ENCODE data around the gene SEPTIN12.

Gene SEPTIN12

GRCh38 chr16:4813251-4814003 lies 25.3 kb upstream of the SEPTIN12 start:
- TF ChIP-seq ZBTB7A (IDR thresholded peaks at IDR 0.05; ENCODE audit: low read depth) (no peak), TEAD4 (IDR thresholded peaks at IDR 0.05) (no peak), TAF1 (IDR thresholded peaks at IDR 0.05; ENCODE audit: low read depth) (no peak), CREB1 (IDR thresholded peaks at IDR 0.05; ENCODE audit: low read depth) (no peak), CEBPB (IDR thresholded peaks at IDR 0.05) (no peak), RAD21 (IDR thresholded peaks at IDR 0.05; ENCODE audit: low read depth) (no peak), TCF12 (IDR thresholded peaks at IDR 0.05; ENCODE audit: low read depth) (no peak), YY1 (IDR thresholded peaks at IDR 0.05; ENCODE audit: low read depth) (no peak), MAX (IDR thresholded peaks at IDR 0.05) (no peak), EGR1 (IDR thresholded peaks at IDR 0.05) (no peak), FOXM1 (IDR thresholded peaks at IDR 0.05; ENCODE audit: borderline replicate concordance, low read depth) (no peak), EP300 (IDR thresholded peaks at IDR 0.05; ENCODE audit: borderline replicate concordance) (no peak), NFIC (IDR thresholded peaks at IDR 0.05) (no peak)
- TF ChIP-seq, protein P1, sequence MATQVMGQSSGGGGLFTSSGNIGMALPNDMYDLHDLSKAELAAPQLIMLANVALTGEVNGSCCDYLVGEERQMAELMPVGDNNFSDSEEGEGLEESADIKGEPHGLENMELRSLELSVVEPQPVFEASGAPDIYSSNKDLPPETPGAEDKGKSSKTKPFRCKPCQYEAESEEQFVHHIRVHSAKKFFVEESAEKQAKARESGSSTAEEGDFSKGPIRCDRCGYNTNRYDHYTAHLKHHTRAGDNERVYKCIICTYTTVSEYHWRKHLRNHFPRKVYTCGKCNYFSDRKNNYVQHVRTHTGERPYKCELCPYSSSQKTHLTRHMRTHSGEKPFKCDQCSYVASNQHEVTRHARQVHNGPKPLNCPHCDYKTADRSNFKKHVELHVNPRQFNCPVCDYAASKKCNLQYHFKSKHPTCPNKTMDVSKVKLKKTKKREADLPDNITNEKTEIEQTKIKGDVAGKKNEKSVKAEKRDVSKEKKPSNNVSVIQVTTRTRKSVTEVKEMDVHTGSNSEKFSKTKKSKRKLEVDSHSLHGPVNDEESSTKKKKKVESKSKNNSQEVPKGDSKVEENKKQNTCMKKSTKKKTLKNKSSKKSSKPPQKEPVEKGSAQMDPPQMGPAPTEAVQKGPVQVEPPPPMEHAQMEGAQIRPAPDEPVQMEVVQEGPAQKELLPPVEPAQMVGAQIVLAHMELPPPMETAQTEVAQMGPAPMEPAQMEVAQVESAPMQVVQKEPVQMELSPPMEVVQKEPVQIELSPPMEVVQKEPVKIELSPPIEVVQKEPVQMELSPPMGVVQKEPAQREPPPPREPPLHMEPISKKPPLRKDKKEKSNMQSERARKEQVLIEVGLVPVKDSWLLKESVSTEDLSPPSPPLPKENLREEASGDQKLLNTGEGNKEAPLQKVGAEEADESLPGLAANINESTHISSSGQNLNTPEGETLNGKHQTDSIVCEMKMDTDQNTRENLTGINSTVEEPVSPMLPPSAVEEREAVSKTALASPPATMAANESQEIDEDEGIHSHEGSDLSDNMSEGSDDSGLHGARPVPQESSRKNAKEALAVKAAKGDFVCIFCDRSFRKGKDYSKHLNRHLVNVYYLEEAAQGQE (IDR thresholded peaks at IDR 0.05; ENCODE audit: low read depth), result no peak
- TF ChIP-seq, protein P2, sequence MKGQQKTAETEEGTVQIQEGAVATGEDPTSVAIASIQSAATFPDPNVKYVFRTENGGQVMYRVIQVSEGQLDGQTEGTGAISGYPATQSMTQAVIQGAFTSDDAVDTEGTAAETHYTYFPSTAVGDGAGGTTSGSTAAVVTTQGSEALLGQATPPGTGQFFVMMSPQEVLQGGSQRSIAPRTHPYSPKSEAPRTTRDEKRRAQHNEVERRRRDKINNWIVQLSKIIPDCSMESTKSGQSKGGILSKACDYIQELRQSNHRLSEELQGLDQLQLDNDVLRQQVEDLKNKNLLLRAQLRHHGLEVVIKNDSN (IDR thresholded peaks at IDR 0.05), result no peak

GRCh38 chr16:4811773-4812172 lies 23.6 kb upstream of the SEPTIN12 start:
- no peak for TF ChIP-seq CEBPB (IDR thresholded peaks at IDR 0.05)
- no peak for TF ChIP-seq EGR1 (IDR thresholded peaks at IDR 0.05)
- TF ChIP-seq NFIC (IDR thresholded peaks at IDR 0.05), result no peak
- TF ChIP-seq, protein P2 (IDR thresholded peaks at IDR 0.05), result no peak

GRCh38 chr16:4811242-4811641 lies 23.1 kb upstream of the SEPTIN12 start:
- no peak for TF ChIP-seq MAX (IDR thresholded peaks at IDR 0.05)

GRCh38 chr16:4806280-4806679 lies 18.1 kb upstream of the SEPTIN12 start:
- TF ChIP-seq FOXM1 (IDR thresholded peaks at IDR 0.05; ENCODE audit: borderline replicate concordance, low read depth), result no peak
- TF ChIP-seq, protein P2 (IDR thresholded peaks at IDR 0.05), result no peak
- no peak for TF ChIP-seq EP300 (IDR thresholded peaks at IDR 0.05; ENCODE audit: borderline replicate concordance)
- no peak for TF ChIP-seq EGR1 (IDR thresholded peaks at IDR 0.05)
- TF ChIP-seq NFIC (IDR thresholded peaks at IDR 0.05), result no peak
- TF ChIP-seq TCF12 (IDR thresholded peaks at IDR 0.05; ENCODE audit: low read depth), result no peak
- no peak for TF ChIP-seq MAX (IDR thresholded peaks at IDR 0.05)
- no peak for TF ChIP-seq CEBPB (IDR thresholded peaks at IDR 0.05)
- no peak for TF ChIP-seq ZBTB7A (IDR thresholded peaks at IDR 0.05; ENCODE audit: low read depth)
- no peak for TF ChIP-seq CREB1 (IDR thresholded peaks at IDR 0.05; ENCODE audit: low read depth)

GRCh38 chr16:4805231-4805630 lies 17.1 kb upstream of the SEPTIN12 start:
- TF ChIP-seq TEAD4 (IDR thresholded peaks at IDR 0.05) (no peak), YY1 (IDR thresholded peaks at IDR 0.05; ENCODE audit: low read depth) (no peak), TAF1 (IDR thresholded peaks at IDR 0.05; ENCODE audit: low read depth) (no peak), CREB1 (IDR thresholded peaks at IDR 0.05; ENCODE audit: low read depth) (no peak), NFIC (IDR thresholded peaks at IDR 0.05) (no peak)

DNA sequence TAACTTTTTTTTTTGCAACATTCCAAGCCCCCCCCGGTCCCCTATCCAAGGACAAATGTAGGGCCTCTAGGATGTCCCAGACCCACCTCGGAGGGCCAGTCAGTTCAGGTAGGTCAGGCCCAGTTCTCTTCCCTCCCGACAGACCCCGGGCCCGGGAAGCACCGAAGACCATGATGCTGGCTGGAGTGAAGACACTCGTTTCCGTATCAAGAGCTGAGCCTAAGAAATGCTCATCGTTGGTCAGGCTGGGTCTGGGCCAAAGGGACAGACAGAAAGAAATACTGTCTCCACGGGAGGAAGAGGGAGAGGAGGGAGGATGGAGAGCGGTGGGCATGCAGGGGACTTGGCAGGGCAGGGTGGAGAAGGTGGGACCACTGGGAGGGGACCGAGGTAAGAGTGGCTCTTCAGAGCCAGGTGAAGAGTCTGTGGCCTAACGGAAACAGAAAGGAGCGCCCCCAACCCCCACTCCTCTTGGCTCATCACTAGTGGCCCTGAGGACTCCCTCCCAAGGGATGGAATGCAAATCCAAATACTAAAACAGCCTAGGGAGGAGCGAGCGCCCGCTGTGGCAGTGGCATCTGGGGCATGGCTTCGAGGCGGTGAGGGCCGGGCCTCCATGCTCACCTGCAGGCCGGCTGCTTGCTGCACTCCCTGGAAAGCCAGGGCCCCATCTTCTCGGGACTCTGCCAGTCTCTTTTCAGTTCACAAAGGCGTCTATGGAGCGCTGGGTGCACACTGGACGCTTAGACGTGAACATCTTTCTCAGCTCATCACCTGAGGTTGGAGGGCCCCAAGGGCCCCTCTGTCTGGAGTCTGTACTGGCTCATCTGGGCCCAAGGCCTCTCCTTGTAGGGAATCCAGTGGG lies 16.0 kb upstream of the SEPTIN12 start:
- TF ChIP-seq YY1 (IDR thresholded peaks at IDR 0.05; ENCODE audit: low read depth), result no peak
- TF ChIP-seq, protein P2 (IDR thresholded peaks at IDR 0.05), result no peak
- TF ChIP-seq TEAD4 (IDR thresholded peaks at IDR 0.05), result no peak
- TF ChIP-seq CEBPB (IDR thresholded peaks at IDR 0.05), result no peak
- no peak for TF ChIP-seq TAF1 (IDR thresholded peaks at IDR 0.05; ENCODE audit: low read depth)
- TF ChIP-seq EGR1 (IDR thresholded peaks at IDR 0.05), result no peak
- TF ChIP-seq MAX (IDR thresholded peaks at IDR 0.05), result no peak
- no peak for TF ChIP-seq TCF12 (IDR thresholded peaks at IDR 0.05; ENCODE audit: low read depth)
- TF ChIP-seq FOXM1 (IDR thresholded peaks at IDR 0.05; ENCODE audit: borderline replicate concordance, low read depth), result no peak
- TF ChIP-seq, protein P1 (IDR thresholded peaks at IDR 0.05; ENCODE audit: low read depth), result no peak
- no peak for TF ChIP-seq EP300 (IDR thresholded peaks at IDR 0.05; ENCODE audit: borderline replicate concordance)
- TF ChIP-seq ZBTB7A (IDR thresholded peaks at IDR 0.05; ENCODE audit: low read depth), result no peak
- no peak for TF ChIP-seq CREB1 (IDR thresholded peaks at IDR 0.05; ENCODE audit: low read depth)
- TF ChIP-seq NFIC (IDR thresholded peaks at IDR 0.05), result no peak
- no peak for TF ChIP-seq RAD21 (IDR thresholded peaks at IDR 0.05; ENCODE audit: low read depth)
